Suprapubic skin (tissue), 4 donors: ENCODE results near the gene ASCL5. TPM values are rescaled to one million over a fixed set of nuclear protein-coding genes. Genes with fewer than 3 reads are reported as not detected.

Experiments used
- DNase-seq, 2 donors: peaks; one replicate each; pipeline ENCODE4 v3.0.0-alpha.2; 2019; ENCODE audit warnings: low spot score in 2 of 2
- H3K27ac ChIP-seq: fragments of 200-600 bp; sonication (generic); one replicate; pipeline ENCODE4 v1.5.1; 2019
- H3K27me3 ChIP-seq: fragments of 200-600 bp; sonication (generic); one replicate; pipeline ENCODE4 v1.5.1; 2019
- H3K36me3 ChIP-seq: fragments of 200-600 bp; sonication (generic); one replicate; pipeline ENCODE4 v1.5.1; 2019
- H3K4me1 ChIP-seq: fragments of 200-600 bp; sonication (generic); one replicate; pipeline ENCODE4 v1.5.1; 2019
- H3K4me3 ChIP-seq: fragments of 200-600 bp; sonication (generic); one replicate; pipeline ENCODE4 v1.5.1; 2019; ENCODE audit warnings: mild to moderate bottlenecking
- H3K9me3 ChIP-seq: fragments of 200-600 bp; sonication (generic); one replicate; pipeline ENCODE4 v1.5.1; 2019
- EP300 ChIP-seq: sonication (generic); formaldehyde crosslinking; IDR thresholded peaks from one replicate; pipeline ENCODE4 v1.6.1; 2017; ENCODE audit warnings: antibody characterized with exemption
- POLR2A ChIP-seq, 2 donors: fragments of 450-650 bp; IDR thresholded peaks; one replicate each; pipeline ENCODE4 v1.6.1; 2017; ENCODE audit warnings: antibody characterized with exemption in 2 of 2, mild to moderate bottlenecking in 2 of 2, moderate library complexity in 2 of 2
- POLR2AphosphoS5 ChIP-seq, 3 donors: sonication (generic); formaldehyde crosslinking; IDR thresholded peaks; one replicate each; pipeline ENCODE4 v1.6.1; 2017; ENCODE audit warnings: antibody characterized with exemption in 3 of 3
- WGBS: methylation state at CpG from one replicate; pipeline ENCODE4 v1.1.5; 2018; 5-methylcytosine and 5-hydroxymethylcytosine counted together
- total RNA-seq, 4 donors: library from RNA; depleted of rRNA; stranded (reverse); fragments of >200 nt; gene quantifications; one replicate each; pipeline ENCODE4 v1.1.0, GENCODE V29; 2016
- TF ChIP-seq, protein P1 (sequence below), 2 donors: fragments of 200-600 bp in 1 of 2; fragments of 450-650 bp in 1 of 2; sonication (generic) in 1 of 2; IDR thresholded peaks; one replicate each; pipeline ENCODE4 v1.5.1; 2016 to 2019; ENCODE audit warnings: antibody characterized with exemption in 2 of 2, mild to moderate bottlenecking in 1 of 2, moderate library complexity in 1 of 2

The ASCL5 gene
- total RNA-seq, 4 donors from 2014 or later, result not detected

DNA sequence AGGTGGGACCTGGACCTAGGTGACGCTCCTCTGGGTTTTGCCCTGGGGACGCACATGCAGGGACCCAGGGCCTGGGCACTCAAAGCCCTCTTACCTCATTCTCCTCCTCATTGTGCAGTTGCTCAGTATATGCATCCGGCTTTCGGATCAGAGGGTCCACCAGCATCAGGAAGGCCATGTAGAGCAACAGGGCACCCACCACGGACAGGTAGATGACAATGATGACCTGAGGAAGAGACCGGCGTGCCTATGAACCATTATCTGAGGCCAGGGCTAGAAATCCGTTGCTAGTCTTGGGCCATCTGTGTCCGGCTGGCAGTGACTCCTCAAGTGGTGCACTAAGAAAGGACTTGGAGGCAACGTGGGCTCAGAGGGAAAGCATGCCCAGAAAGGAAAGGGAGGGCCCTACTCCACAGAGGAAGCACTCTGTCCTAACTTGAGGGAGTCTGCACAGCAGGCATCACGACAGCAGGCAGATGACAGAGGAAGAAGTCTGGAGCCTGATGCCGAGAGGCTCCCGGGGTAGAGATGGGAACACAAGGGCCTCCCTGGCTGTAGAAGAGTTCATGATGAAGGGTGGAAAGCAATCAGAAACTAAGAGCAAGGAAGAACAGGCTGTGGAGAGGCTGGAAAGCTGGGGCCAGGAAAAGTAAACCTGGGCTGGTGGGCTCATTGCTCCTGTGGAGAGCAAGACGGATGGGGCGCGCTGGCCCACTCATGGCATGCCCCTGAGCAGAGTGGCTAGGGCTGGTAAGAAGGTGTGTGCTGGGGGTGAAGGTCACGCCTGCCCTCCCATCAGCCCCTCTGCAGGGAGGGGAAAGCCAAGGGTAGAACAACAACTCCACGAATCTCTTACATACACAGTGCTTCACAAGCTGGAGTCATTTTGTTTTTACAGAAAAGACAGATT, 17.0 kb upstream of the ASCL5 start:
- TF ChIP-seq POLR2A (IDR thresholded peaks at IDR 0.05) (no peak), EP300 (no peak), POLR2AphosphoS5 (IDR thresholded peaks at IDR 0.05) (no peak)
- TF ChIP-seq, protein P1, sequence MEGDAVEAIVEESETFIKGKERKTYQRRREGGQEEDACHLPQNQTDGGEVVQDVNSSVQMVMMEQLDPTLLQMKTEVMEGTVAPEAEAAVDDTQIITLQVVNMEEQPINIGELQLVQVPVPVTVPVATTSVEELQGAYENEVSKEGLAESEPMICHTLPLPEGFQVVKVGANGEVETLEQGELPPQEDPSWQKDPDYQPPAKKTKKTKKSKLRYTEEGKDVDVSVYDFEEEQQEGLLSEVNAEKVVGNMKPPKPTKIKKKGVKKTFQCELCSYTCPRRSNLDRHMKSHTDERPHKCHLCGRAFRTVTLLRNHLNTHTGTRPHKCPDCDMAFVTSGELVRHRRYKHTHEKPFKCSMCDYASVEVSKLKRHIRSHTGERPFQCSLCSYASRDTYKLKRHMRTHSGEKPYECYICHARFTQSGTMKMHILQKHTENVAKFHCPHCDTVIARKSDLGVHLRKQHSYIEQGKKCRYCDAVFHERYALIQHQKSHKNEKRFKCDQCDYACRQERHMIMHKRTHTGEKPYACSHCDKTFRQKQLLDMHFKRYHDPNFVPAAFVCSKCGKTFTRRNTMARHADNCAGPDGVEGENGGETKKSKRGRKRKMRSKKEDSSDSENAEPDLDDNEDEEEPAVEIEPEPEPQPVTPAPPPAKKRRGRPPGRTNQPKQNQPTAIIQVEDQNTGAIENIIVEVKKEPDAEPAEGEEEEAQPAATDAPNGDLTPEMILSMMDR (IDR thresholded peaks at IDR 0.05), result no peak
- Histone ChIP-seq H3K4me3 (no peak overlapping the region), H3K36me3 (peaks cover 81% of the 10 kb centered on the region), H3K27me3 (no peaks in the 10 kb centered on the region), H3K9me3 (no peaks in the 10 kb centered on the region), H3K27ac (no peak overlapping the region), H3K4me1 (peaks cover 12% of the 10 kb centered on the region)
- WGBS, result 82% methylated on average over 16 of the region's 18 CpGs
- peak; percentile 43 to 58 for DNase-seq

DNA sequence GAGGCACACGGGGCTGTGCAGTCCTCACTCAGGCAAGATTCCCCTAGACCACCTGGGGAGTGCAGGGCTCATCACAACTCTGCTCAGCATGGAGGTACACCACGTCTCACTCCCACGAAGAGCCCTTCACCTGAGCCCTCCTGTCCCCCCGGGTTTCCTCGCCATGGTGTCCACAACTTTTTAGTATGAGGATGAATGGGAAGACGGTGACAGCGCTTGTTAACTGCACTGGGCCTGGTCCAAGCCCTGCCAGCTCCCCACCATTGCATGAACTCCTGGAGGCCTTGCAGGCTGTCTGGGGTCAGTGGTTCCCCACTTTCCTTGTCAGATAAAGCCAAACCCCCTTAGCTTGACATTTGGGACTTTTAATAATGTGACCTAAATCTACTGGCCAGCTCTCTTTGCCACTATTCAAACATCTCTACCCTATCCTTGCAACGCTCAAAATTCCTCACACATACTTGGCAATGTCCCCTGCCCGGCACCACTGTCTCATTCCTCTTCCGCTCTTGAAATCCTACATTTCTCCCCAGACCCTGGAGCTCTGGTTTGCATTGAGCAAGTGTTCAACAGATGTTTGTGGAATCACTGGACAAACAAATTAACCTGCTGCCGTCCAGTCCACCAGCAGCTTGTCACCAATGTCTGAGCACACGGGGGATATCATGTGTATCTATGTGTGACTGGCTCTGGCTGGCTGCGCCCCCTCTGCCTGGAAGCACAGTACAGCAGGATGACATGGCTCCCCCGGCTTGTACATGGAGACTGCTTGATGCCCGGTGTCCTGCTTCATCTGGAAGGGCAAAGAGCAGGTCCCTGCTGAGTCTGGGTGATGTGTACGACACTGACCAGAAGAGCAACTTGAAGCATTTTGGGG, 16.1 kb upstream of the ASCL5 start:
- peaks cover 18% of the 10 kb centered on the region for H3K4me1 ChIP-seq
- DNase-seq, result peak in 1 of 2 donors; percentile 48
- H3K9me3 ChIP-seq, result no peaks in the 10 kb centered on the region
- H3K36me3 ChIP-seq, result peaks cover 82% of the 10 kb centered on the region
- no peak overlapping the region for H3K4me3 ChIP-seq
- 77% methylated on average over 16 of the region's 16 CpGs for WGBS
- no peak for TF ChIP-seq EP300
- TF ChIP-seq, protein P1 (IDR thresholded peaks at IDR 0.05), result no peak
- no peak for TF ChIP-seq POLR2A (IDR thresholded peaks at IDR 0.05)
- no peak for TF ChIP-seq POLR2AphosphoS5 (IDR thresholded peaks at IDR 0.05)
- H3K27ac ChIP-seq, result no peak overlapping the region
- H3K27me3 ChIP-seq, result no peaks in the 10 kb centered on the region

DNA sequence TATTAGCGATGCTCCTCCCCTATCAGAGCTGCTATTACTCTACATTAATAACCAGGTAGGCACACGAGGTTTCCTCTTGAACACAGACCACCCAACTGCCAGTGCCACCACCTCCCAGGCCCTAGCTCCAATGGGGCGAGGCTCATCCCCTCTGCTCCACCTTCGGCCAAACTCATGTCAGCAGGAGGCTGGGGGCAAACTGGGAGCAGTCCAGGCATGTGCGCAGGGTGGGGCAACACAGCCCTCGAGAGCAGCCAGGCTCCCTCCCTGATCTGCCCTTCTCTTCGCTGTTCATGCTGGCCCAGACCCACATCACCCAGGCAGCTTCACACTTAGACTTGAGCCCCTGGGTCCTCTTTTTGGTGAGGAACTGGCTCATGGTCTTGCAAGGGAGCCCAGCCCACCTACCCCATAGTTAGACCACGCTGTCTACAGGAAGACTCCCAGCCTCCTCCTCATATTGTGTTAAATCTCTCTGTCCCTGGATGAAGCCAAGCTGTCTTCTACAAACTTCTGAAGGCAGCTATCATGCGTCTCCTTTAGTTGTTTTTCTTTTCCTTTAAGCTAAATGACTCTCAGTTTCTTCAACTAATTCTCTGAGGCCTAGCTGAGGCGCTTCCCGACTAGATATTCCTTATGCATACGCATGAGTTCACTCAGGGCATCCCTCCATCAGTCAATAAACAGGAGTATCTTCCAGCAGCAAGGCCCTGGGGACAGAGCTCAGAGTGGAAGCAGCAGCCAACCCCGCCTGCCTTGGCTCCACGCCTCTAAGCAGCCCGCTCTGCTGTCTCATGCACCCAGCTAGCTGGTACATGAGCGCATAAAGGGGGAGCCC, 15.2 kb upstream of the ASCL5 start:
- 54% methylated on average over 16 of the region's 16 CpGs for WGBS
- Histone ChIP-seq H3K27ac (no peak overlapping the region), H3K4me1 (peaks cover 26% of the 10 kb centered on the region), H3K36me3 (peaks cover 77% of the 10 kb centered on the region), H3K4me3 (no peak overlapping the region), H3K9me3 (no peaks in the 10 kb centered on the region), H3K27me3 (no peaks in the 10 kb centered on the region)
- TF ChIP-seq POLR2AphosphoS5 (IDR thresholded peaks at IDR 0.05) (no peak), POLR2A (IDR thresholded peaks at IDR 0.05) (no peak)
- peak; percentile 62 to 79 for DNase-seq

DNA sequence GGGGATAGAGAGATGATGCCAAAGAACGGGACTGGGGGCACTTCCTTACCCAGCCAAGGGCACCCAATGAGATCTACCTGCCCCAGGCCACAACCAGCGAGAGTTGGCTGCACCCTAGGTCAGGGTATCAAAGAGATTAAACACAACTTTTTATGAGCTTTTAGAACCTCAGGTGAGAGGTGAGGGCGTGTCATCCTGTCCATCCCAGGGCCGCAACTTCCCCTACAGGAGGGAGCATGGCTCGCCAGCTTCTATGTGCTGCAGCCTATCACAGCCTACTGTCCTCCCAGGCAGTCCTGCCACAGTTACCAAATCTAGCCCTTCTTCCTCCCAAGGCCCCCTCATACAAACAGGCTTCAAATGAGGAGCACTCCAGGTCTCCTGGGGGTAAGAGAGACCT, 14.4 kb upstream of the ASCL5 start:
- DNase-seq, result peak in 1 of 2 donors; percentile 27
- TF ChIP-seq POLR2A (IDR thresholded peaks at IDR 0.05), result no peak
- no peak for TF ChIP-seq POLR2AphosphoS5 (IDR thresholded peaks at IDR 0.05)
- TF ChIP-seq EP300, result no peak
- TF ChIP-seq, protein P1 (IDR thresholded peaks at IDR 0.05), result no peak
- WGBS, result 92% methylated on average over 5 of the region's 5 CpGs
- no peak overlapping the region for H3K27ac ChIP-seq
- H3K9me3 ChIP-seq, result no peaks in the 10 kb centered on the region
- peaks cover 70% of the 10 kb centered on the region for H3K36me3 ChIP-seq
- no peak overlapping the region for H3K4me3 ChIP-seq
- H3K4me1 ChIP-seq, result peaks cover 30% of the 10 kb centered on the region
- H3K27me3 ChIP-seq, result no peaks in the 10 kb centered on the region

DNA sequence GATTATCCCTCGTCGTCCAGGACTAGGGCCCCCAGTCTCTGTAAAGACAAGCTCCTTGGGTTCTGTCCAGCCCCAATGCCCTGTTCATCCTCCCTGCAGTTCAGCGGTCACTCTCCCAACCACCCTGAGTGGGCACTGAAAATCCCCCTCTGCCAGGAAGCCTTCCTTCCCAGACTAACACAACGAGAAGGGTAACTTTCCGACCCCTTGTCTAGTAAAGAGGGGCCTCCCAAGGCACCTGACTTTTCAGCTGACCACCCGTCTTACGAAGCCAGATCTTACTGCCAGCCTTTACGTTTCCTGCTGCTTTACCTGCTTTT, 13.9 kb upstream of the ASCL5 start:
- Histone ChIP-seq H3K4me1 (peaks cover 30% of the 10 kb centered on the region), H3K27me3 (no peaks in the 10 kb centered on the region), H3K27ac (no peak overlapping the region), H3K4me3 (no peak overlapping the region), H3K36me3 (peaks cover 70% of the 10 kb centered on the region), H3K9me3 (no peaks in the 10 kb centered on the region)
- no peak for DNase-seq
- TF ChIP-seq, protein P1 (IDR thresholded peaks at IDR 0.05), result no peak
- TF ChIP-seq POLR2A (IDR thresholded peaks at IDR 0.05), result no peak
- TF ChIP-seq POLR2AphosphoS5 (IDR thresholded peaks at IDR 0.05), result no peak
- TF ChIP-seq EP300, result no peak
- WGBS, result 95% methylated on average over 8 of the region's 8 CpGs
